Liver (tissue), 9 donors: Measurements from ENCODE around the gene GRK1. TPM values are rescaled to one million over a fixed set of nuclear protein-coding genes. Genes with fewer than 3 reads are reported as not detected.

Source experiments
- DNase-seq: peaks from one replicate; pipeline ENCODE4 v3.0.0-alpha.2; 2017; ENCODE audit warnings: low spot score
- H3K27ac ChIP-seq, 2 donors: one replicate each; pipeline ENCODE4 v1.7.0; 2013; ENCODE audit warnings: inconsistent platforms in 2 of 2, low read length in 2 of 2, control low read depth in 1 of 2, low read depth in 1 of 2, mild to moderate bottlenecking in 1 of 2
- H3K27me3 ChIP-seq, 4 donors: one replicate each; pipeline versions ENCODE4 v1.6.1 to v1.7.0; 2013; ENCODE audit warnings: low read length in 3 of 4, inconsistent platforms in 1 of 4, mild to moderate bottlenecking in 1 of 4, moderate library complexity in 1 of 4; ENCODE audit not compliant: control insufficient read depth in 4 of 4, insufficient read depth in 4 of 4
- H3K36me3 ChIP-seq, 4 donors: one replicate each; pipeline versions ENCODE4 v1.6.1 to v1.7.0; 2013; ENCODE audit warnings: low read length in 3 of 4, mild to moderate bottlenecking in 3 of 4, low read depth in 1 of 4, moderate library complexity in 1 of 4; ENCODE audit not compliant: control insufficient read depth in 4 of 4, insufficient read depth in 3 of 4
- H3K4me1 ChIP-seq, 4 donors: one replicate each; pipeline versions ENCODE4 v1.6.1 to v1.7.0; 2013; ENCODE audit warnings: low read length in 3 of 4, mild to moderate bottlenecking in 3 of 4, moderate library complexity in 1 of 4; ENCODE audit not compliant: control insufficient read depth in 4 of 4, insufficient read depth in 4 of 4
- H3K4me3 ChIP-seq, 3 donors: one replicate each; pipeline versions ENCODE4 v1.6.1 to v1.7.0; 2013; ENCODE audit warnings: low read length in 3 of 3, control low read depth in 1 of 3, low read depth in 1 of 3, mild to moderate bottlenecking in 1 of 3
- H3K9ac ChIP-seq, 2 donors: one replicate each; pipeline ENCODE4 v1.7.0; 2013; ENCODE audit warnings: low read length in 2 of 2, mild to moderate bottlenecking in 2 of 2, moderate library complexity in 2 of 2, control low read depth in 1 of 2, low read depth in 1 of 2
- H3K9me3 ChIP-seq, 4 donors: one replicate each; pipeline versions ENCODE4 v1.6.1 to v1.7.0; 2013; ENCODE audit warnings: low read length in 3 of 4; ENCODE audit not compliant: control insufficient read depth in 4 of 4
- EGR1 ChIP-seq, 2 donors: IDR thresholded peaks; 2 replicates each; pipeline ENCODE4 v1.6.1; 2016 to 2018; ENCODE audit warnings: antibody characterized with exemption in 2 of 2, low read depth in 2 of 2
- FOXA1 ChIP-seq: IDR thresholded peaks from 2 replicates; pipeline ENCODE4 v1.6.1; 2016; ENCODE audit warnings: antibody characterized with exemption
- FOXA2 ChIP-seq: IDR thresholded peaks from 2 replicates; pipeline ENCODE4 v1.6.1; 2016; ENCODE audit warnings: antibody characterized with exemption
- GABPA ChIP-seq, 2 donors: IDR thresholded peaks in 1 of 2; conservative IDR thresholded peaks in 1 of 2; 2 replicates each; pipeline ENCODE4 v1.6.1; 2016; ENCODE audit warnings: antibody characterized with exemption in 2 of 2, mild to moderate bottlenecking in 1 of 2, moderate library complexity in 1 of 2
- HNF4G ChIP-seq: IDR thresholded peaks from 2 replicates; pipeline ENCODE4 v1.6.1; 2016; ENCODE audit warnings: antibody characterized with exemption
- JUND ChIP-seq, 2 donors: IDR thresholded peaks; 2 replicates each; pipeline ENCODE4 v1.6.1; 2016; ENCODE audit warnings: antibody characterized with exemption in 2 of 2
- NR2F2 ChIP-seq: IDR thresholded peaks from 2 replicates; pipeline ENCODE4 v1.6.1; 2016; ENCODE audit warnings: antibody characterized with exemption
- SP1 ChIP-seq: IDR thresholded peaks from 2 replicates; pipeline ENCODE4 v1.6.1; 2018; ENCODE audit warnings: antibody characterized with exemption, mild to moderate bottlenecking
- TAF1 ChIP-seq: conservative IDR thresholded peaks from 2 replicates; pipeline ENCODE4 v1.6.1; 2016; ENCODE audit warnings: antibody characterized with exemption, mild to moderate bottlenecking
- YY1 ChIP-seq: IDR thresholded peaks from 2 replicates; pipeline ENCODE4 v1.6.1; 2016; ENCODE audit warnings: antibody characterized with exemption, mild to moderate bottlenecking
- WGBS: extraction: QIAGEN DNeasy Blood & Tissue Kit; methylation state at CpG from one replicate; pipeline ENCODE4 v1.1.7; 2013; 5-methylcytosine and 5-hydroxymethylcytosine counted together
- polyA plus RNA-seq, 2 donors: library from polyadenylated mRNA; stranded (reverse) in 1 of 2; unstranded in 1 of 2; fragments of 200-250 nt in 1 of 2; fragments of >200 nt in 1 of 2; fragmentation: Nextera tagmentation in 1 of 2; extraction: Ambion mirVana in 1 of 2; gene quantifications; one replicate each; pipeline versions ENCODE4 v1.2.1 to v1.2.3, GENCODE V29; 2013 to 2015
- total RNA-seq, 2 donors: library from RNA; depleted of rRNA; stranded (reverse); fragments of >200 nt; gene quantifications; one replicate each; pipeline ENCODE4 v1.2.3, GENCODE V29; 2014
- TF ChIP-seq, protein P1 (sequence below): IDR thresholded peaks from 2 replicates; pipeline ENCODE4 v1.6.1; 2016; ENCODE audit warnings: antibody characterized with exemption
- TF ChIP-seq, protein P2 (sequence below): IDR thresholded peaks from 2 replicates; pipeline ENCODE4 v1.6.1; 2016; ENCODE audit warnings: antibody characterized with exemption
- TF ChIP-seq, protein P3 (sequence below): IDR thresholded peaks from 2 replicates; pipeline ENCODE4 v1.6.1; 2016; ENCODE audit warnings: antibody characterized with exemption, mild to moderate bottlenecking
- TF ChIP-seq, protein P4 (sequence below): fragments of 150-350 bp; IDR thresholded peaks from 2 replicates; pipeline ENCODE4 v1.5.1; 2017; ENCODE audit warnings: improper control_type of control experiment, low read depth, low read length; ENCODE audit not compliant: missing input control
- donor health status: healthy.
- donor health status: healthy.
- donor health status: healthy.
- donor health status: healthy.
- donor health status: healthy.

Gene GRK1
- total and polyA plus RNA-seq, 4 donors: 0.05 TPM; not detected in 3

GRCh38 chr13:113736258-113736731, 69.3 kb downstream of the GRK1 start:
- 53% methylated on average over 10 of the region's 10 CpGs for WGBS
- Histone ChIP-seq H3K27me3 (no peaks in the 10 kb centered on the region), H3K27ac (no peak overlapping the region), H3K36me3 (no peaks in the 10 kb centered on the region), H3K9me3 (no peaks in the 10 kb centered on the region), H3K9ac (no peak overlapping the region), H3K4me1 (no peaks in the 10 kb centered on the region), H3K4me3 (no peak overlapping the region)
- DNase-seq: no peak
- TF ChIP-seq EGR1 (IDR thresholded peaks at IDR 0.05; ENCODE audit: low read depth in 2 of 2) (no peak), GABPA (IDR thresholded peaks at IDR 0.05 in 1 of 2, conservative IDR thresholded peaks at IDR 0.05 in 1 of 2) (no peak), JUND (IDR thresholded peaks at IDR 0.05) (no peak)
- TF ChIP-seq, protein P1, sequence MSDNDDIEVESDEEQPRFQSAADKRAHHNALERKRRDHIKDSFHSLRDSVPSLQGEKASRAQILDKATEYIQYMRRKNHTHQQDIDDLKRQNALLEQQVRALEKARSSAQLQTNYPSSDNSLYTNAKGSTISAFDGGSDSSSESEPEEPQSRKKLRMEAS: no peak
- TF ChIP-seq, protein P2, sequence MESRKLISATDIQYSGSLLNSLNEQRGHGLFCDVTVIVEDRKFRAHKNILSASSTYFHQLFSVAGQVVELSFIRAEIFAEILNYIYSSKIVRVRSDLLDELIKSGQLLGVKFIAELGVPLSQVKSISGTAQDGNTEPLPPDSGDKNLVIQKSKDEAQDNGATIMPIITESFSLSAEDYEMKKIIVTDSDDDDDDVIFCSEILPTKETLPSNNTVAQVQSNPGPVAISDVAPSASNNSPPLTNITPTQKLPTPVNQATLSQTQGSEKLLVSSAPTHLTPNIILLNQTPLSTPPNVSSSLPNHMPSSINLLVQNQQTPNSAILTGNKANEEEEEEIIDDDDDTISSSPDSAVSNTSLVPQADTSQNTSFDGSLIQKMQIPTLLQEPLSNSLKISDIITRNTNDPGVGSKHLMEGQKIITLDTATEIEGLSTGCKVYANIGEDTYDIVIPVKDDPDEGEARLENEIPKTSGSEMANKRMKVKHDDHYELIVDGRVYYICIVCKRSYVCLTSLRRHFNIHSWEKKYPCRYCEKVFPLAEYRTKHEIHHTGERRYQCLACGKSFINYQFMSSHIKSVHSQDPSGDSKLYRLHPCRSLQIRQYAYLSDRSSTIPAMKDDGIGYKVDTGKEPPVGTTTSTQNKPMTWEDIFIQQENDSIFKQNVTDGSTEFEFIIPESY: no peak

GRCh38 chr13:113737803-113738202, 70.8 kb downstream of the GRK1 start:
- Histone ChIP-seq H3K9ac (no peak overlapping the region), H3K27me3 (no peaks in the 10 kb centered on the region), H3K27ac (no peak overlapping the region), H3K4me1 (peaks cover 0 to 3% (median 0%) of the 10 kb centered on the region in 4 donors), H3K4me3 (no peak overlapping the region), H3K9me3 (no peaks in the 10 kb centered on the region), H3K36me3 (no peaks in the 10 kb centered on the region)
- no peak for DNase-seq
- TF ChIP-seq, protein P2: no peak
- TF ChIP-seq HNF4G: no peak
- 87% methylated on average over 5 of the region's 5 CpGs for WGBS

GRCh38 chr13:113739527-113740285, 72.7 kb downstream of the GRK1 start:
- Histone ChIP-seq H3K4me1 (peaks cover 0 to 3% (median 0%) of the 10 kb centered on the region in 4 donors), H3K36me3 (no peaks in the 10 kb centered on the region), H3K27me3 (no peaks in the 10 kb centered on the region), H3K9me3 (no peaks in the 10 kb centered on the region), H3K27ac (no peak overlapping the region), H3K4me3 (no peak overlapping the region), H3K9ac (no peak overlapping the region)
- 83% methylated on average over 22 of the region's 22 CpGs for WGBS
- DNase-seq: no peak
- no peak for TF ChIP-seq NR2F2
- TF ChIP-seq YY1: no peak
- TF ChIP-seq, protein P3, sequence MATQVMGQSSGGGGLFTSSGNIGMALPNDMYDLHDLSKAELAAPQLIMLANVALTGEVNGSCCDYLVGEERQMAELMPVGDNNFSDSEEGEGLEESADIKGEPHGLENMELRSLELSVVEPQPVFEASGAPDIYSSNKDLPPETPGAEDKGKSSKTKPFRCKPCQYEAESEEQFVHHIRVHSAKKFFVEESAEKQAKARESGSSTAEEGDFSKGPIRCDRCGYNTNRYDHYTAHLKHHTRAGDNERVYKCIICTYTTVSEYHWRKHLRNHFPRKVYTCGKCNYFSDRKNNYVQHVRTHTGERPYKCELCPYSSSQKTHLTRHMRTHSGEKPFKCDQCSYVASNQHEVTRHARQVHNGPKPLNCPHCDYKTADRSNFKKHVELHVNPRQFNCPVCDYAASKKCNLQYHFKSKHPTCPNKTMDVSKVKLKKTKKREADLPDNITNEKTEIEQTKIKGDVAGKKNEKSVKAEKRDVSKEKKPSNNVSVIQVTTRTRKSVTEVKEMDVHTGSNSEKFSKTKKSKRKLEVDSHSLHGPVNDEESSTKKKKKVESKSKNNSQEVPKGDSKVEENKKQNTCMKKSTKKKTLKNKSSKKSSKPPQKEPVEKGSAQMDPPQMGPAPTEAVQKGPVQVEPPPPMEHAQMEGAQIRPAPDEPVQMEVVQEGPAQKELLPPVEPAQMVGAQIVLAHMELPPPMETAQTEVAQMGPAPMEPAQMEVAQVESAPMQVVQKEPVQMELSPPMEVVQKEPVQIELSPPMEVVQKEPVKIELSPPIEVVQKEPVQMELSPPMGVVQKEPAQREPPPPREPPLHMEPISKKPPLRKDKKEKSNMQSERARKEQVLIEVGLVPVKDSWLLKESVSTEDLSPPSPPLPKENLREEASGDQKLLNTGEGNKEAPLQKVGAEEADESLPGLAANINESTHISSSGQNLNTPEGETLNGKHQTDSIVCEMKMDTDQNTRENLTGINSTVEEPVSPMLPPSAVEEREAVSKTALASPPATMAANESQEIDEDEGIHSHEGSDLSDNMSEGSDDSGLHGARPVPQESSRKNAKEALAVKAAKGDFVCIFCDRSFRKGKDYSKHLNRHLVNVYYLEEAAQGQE: no peak
- TF ChIP-seq FOXA2: no peak
- TF ChIP-seq, protein P4, sequence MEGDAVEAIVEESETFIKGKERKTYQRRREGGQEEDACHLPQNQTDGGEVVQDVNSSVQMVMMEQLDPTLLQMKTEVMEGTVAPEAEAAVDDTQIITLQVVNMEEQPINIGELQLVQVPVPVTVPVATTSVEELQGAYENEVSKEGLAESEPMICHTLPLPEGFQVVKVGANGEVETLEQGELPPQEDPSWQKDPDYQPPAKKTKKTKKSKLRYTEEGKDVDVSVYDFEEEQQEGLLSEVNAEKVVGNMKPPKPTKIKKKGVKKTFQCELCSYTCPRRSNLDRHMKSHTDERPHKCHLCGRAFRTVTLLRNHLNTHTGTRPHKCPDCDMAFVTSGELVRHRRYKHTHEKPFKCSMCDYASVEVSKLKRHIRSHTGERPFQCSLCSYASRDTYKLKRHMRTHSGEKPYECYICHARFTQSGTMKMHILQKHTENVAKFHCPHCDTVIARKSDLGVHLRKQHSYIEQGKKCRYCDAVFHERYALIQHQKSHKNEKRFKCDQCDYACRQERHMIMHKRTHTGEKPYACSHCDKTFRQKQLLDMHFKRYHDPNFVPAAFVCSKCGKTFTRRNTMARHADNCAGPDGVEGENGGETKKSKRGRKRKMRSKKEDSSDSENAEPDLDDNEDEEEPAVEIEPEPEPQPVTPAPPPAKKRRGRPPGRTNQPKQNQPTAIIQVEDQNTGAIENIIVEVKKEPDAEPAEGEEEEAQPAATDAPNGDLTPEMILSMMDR: no peak
- TF ChIP-seq EGR1 (IDR thresholded peaks at IDR 0.05; ENCODE audit: low read depth in 2 of 2): no peak
- TF ChIP-seq TAF1: no peak
- no peak for TF ChIP-seq HNF4G
- TF ChIP-seq, protein P1: no peak
- TF ChIP-seq FOXA1: no peak
- no peak for TF ChIP-seq SP1
